HepG2 (cell line): Measurements from ENCODE around the gene SYPL1. TPM values are rescaled to one million over a fixed set of nuclear protein-coding genes. Genes with fewer than 3 reads are reported as not detected.

Experiments used
- SOX6 ChIP-seq, 2 experiments: fragments of 450-650 bp in 1 of 2; sonication (generic) in 1 of 2; formaldehyde crosslinking in 1 of 2; IDR thresholded peaks; 2 replicates each; pipeline versions ENCODE4 v1.4.0 to v1.6.1; 2017 to 2020; ENCODE audit warnings: antibody characterized with exemption in 1 of 2, mild to moderate bottlenecking in 1 of 2, missing genetic modification reagents in 1 of 2
- ZEB1 ChIP-seq: IDR thresholded peaks from 2 replicates; pipeline ENCODE4 v1.6.1; 2012; ENCODE audit warnings: mild to moderate bottlenecking, low read depth, inconsistent platforms; ENCODE audit not compliant: insufficient replicate concordance
- polyA plus RNA-seq, 8 experiments: library from polyadenylated mRNA; depleted of rRNA in 3 of 8; stranded (reverse) in 7 of 8; unstranded in 1 of 8; fragments of >200 nt; fragmentation: Illumina TruSeq in 4 of 8; extraction: Trizol in 4 of 8; gene quantifications; 2 replicates each; pipeline versions ENCODE4 v1.2.1 to v1.2.3, GENCODE V29; 2011 to 2016; ENCODE audit warnings: low read depth in 4 of 8, missing spikeins in 1 of 8, mixed read lengths in 1 of 8; ENCODE audit not compliant: insufficient read depth in 1 of 8
- total RNA-seq, 5 experiments: library from RNA; depleted of rRNA; stranded (reverse); fragments of >200 nt; fragmentation: Illumina TruSeq; extraction: Trizol; gene quantifications; 2 replicates each; pipeline ENCODE4 v1.2.3, GENCODE V29; 2016; ENCODE audit warnings: low read depth in 1 of 5
- TF ChIP-seq, protein P1 (sequence below): sonication (generic); formaldehyde crosslinking; IDR thresholded peaks from 2 replicates; pipeline ENCODE4 v1.5.1; 2020; ENCODE audit warnings: mild to moderate bottlenecking, missing genetic modification reagents, moderate library complexity
- TF ChIP-seq, protein P2 (sequence below), 2 experiments: fragments of 450-650 bp in 1 of 2; sonication (generic) in 1 of 2; formaldehyde crosslinking in 1 of 2; IDR thresholded peaks; 2 replicates each; pipeline versions ENCODE4 v1.6.1 to v1.8.0; 2016 to 2022; ENCODE audit warnings: antibody characterized with exemption in 1 of 2, mild to moderate bottlenecking in 1 of 2, missing genetic modification reagents in 1 of 2

The SYPL1 gene
- total and polyA plus RNA-seq, 2 of the 13 experiments (the other 11 are each of a cell fraction or from before 2014, with no cell fraction given), result 27.5 to 40.2 TPM

DNA sequence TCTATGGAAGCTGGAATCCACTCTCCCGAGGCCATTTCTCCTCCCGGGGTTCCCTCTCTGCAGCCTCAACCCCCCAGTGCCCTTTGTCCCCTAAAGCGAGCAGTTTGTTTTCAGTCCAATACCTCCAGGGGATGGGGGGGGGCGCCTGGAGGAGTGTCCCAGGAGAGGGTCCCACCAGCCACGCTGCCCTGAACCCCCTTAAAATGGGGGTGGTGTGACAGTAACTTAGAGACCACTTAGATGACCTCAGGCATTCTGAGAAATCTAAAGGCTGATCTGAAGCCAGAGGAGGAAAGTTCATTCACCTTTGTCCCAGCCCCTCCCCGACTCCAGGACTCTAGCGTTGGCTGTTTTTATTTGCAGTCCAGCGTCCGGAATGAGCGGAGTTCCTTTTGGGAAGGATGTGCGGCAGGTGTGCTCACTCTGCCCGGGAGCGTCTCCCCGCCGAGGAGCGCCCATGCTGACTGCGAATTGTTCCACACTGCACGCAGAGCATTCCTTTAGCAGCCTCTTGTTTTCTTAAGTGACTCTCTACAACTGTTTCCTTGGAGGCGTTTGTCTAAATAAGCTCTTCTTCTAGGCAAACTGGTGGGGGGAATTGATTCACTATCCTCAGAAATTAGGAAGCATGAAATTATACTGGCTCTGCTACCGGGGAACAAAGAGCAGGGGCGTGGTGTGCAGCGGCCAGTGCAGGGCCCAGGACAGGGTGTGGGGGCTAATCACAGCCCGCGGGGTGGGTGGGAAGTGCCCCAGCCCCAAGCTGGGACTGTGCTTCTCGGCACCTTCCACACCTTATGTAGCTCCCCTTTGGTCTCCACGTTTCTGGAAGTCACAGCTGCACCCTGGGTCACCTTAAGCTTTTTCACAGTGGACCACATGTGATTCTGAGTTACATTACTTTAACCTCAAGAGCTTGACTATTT lies 46.3 kb downstream of the SYPL1 start (continued):
- no peak for TF ChIP-seq SOX6 (IDR thresholded peaks at IDR 0.05)
- peak; percentile 24; the same call in 1 of the 2 replicates for TF ChIP-seq SOX6 (CRISPR knock-in tag; IDR thresholded peaks at IDR 0.05)
- TF ChIP-seq, protein P1, sequence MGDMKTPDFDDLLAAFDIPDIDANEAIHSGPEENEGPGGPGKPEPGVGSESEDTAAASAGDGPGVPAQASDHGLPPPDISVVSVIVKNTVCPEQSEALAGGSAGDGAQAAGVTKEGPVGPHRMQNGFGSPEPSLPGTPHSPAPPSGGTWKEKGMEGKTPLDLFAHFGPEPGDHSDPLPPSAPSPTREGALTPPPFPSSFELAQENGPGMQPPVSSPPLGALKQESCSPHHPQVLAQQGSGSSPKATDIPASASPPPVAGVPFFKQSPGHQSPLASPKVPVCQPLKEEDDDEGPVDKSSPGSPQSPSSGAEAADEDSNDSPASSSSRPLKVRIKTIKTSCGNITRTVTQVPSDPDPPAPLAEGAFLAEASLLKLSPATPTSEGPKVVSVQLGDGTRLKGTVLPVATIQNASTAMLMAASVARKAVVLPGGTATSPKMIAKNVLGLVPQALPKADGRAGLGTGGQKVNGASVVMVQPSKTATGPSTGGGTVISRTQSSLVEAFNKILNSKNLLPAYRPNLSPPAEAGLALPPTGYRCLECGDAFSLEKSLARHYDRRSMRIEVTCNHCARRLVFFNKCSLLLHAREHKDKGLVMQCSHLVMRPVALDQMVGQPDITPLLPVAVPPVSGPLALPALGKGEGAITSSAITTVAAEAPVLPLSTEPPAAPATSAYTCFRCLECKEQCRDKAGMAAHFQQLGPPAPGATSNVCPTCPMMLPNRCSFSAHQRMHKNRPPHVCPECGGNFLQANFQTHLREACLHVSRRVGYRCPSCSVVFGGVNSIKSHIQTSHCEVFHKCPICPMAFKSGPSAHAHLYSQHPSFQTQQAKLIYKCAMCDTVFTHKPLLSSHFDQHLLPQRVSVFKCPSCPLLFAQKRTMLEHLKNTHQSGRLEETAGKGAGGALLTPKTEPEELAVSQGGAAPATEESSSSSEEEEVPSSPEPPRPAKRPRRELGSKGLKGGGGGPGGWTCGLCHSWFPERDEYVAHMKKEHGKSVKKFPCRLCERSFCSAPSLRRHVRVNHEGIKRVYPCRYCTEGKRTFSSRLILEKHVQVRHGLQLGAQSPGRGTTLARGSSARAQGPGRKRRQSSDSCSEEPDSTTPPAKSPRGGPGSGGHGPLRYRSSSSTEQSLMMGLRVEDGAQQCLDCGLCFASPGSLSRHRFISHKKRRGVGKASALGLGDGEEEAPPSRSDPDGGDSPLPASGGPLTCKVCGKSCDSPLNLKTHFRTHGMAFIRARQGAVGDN, result 0 out of 2 replicates have a peak, but pooled peaks have one; percentile 32
- TF ChIP-seq, protein P2, sequence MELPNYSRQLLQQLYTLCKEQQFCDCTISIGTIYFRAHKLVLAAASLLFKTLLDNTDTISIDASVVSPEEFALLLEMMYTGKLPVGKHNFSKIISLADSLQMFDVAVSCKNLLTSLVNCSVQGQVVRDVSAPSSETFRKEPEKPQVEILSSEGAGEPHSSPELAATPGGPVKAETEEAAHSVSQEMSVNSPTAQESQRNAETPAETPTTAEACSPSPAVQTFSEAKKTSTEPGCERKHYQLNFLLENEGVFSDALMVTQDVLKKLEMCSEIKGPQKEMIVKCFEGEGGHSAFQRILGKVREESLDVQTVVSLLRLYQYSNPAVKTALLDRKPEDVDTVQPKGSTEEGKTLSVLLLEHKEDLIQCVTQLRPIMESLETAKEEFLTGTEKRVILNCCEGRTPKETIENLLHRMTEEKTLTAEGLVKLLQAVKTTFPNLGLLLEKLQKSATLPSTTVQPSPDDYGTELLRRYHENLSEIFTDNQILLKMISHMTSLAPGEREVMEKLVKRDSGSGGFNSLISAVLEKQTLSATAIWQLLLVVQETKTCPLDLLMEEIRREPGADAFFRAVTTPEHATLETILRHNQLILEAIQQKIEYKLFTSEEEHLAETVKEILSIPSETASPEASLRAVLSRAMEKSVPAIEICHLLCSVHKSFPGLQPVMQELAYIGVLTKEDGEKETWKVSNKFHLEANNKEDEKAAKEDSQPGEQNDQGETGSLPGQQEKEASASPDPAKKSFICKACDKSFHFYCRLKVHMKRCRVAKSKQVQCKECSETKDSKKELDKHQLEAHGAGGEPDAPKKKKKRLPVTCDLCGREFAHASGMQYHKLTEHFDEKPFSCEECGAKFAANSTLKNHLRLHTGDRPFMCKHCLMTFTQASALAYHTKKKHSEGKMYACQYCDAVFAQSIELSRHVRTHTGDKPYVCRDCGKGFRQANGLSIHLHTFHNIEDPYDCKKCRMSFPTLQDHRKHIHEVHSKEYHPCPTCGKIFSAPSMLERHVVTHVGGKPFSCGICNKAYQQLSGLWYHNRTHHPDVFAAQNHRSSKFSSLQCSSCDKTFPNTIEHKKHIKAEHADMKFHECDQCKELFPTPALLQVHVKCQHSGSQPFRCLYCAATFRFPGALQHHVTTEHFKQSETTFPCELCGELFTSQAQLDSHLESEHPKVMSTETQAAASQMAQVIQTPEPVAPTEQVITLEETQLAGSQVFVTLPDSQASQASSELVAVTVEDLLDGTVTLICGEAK (IDR thresholded peaks at IDR 0.05), result no peak
- TF ChIP-seq, protein P2 (CRISPR knock-in tag; IDR thresholded peaks at IDR 0.05), result 0 out of 2 replicates have a peak, but pooled peaks have one; percentile 37
- TF ChIP-seq ZEB1, result peak; percentile 78
